ENCODE results near the gene REPS2. TPM values are rescaled to one million over a fixed set of nuclear protein-coding genes. Genes with fewer than 3 reads are reported as not detected.

Gene REPS2
- total RNA-seq, 2 donors from 2014 or later: 0.35 to 3.3 TPM

DNA sequence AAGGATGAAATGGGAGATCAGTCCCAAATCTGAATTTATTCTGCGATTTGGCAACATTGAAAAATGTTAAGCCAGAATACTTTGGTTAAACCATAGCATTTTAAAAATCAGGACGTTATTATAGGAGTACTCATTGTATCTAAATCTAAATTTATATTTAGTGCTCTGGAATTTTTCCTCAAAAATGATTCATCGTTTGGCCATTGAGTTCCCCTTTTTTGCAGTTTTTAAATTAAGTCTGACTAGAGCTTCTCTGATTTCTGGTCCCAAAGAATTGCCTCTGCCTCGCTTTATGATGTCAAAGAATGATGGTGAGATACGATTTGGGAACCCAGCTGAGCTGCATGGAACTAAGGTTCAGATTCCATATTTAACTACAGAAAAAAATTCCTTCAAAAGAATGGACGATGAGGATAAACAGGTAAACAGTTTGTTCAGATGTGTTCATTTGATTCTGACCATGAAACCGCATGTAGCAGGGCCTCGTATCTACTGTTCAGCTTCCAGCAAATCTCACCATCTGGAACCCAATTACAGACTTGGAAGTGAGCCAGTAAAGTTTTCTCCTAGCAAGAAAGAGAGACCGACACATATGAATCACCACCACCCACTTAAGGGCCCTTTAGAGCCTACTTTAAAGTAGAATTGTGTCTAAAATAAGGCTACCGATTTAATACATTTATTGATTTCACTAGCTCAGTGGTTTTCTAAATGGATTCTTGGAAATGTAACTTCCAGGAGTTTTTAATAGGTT, 75.6 kb downstream of the REPS2 start:
- H3K9me3 ChIP-seq (ENCODE audit: control insufficient read depth, low read length, poor library complexity, severe bottlenecking): no peaks in the 10 kb centered on the region
- no peak overlapping the region for H3K4me3 Mint-ChIP-seq
- ATAC-seq (no peak), DNase-seq (no peak)
- no peaks in the 10 kb centered on the region for H3K4me1 Mint-ChIP-seq
- no peaks in the 10 kb centered on the region for H3K27me3 Mint-ChIP-seq
- H3K36me3 Mint-ChIP-seq (ENCODE audit: low read depth): no peaks in the 10 kb centered on the region
- H3K27ac Mint-ChIP-seq: no peak overlapping the region

- ATAC-seq: no peak
- Mint-ChIP-seq H3K27me3 (no peaks in the 10 kb centered on the region), H3K4me1 (no peaks in the 10 kb centered on the region), H3K36me3 (ENCODE audit: low read depth) (no peaks in the 10 kb centered on the region), H3K27ac (no peak overlapping the region), H3K4me3 (no peak overlapping the region)
- no peaks in the 10 kb centered on the region for H3K9me3 ChIP-seq (ENCODE audit: control insufficient read depth, low read length, poor library complexity, severe bottlenecking)
- no peak for DNase-seq
Measured at GRCh38 chrX:17023661-17024060, 77.2 kb downstream of the REPS2 start.

GRCh38 chrX:17024886-17025285, 78.4 kb downstream of the REPS2 start:
- Mint-ChIP-seq H3K4me3 (no peak overlapping the region), H3K36me3 (ENCODE audit: low read depth) (no peaks in the 10 kb centered on the region), H3K27me3 (no peaks in the 10 kb centered on the region), H3K27ac (no peak overlapping the region), H3K4me1 (no peaks in the 10 kb centered on the region)
- no peak for ATAC-seq
- no peak for DNase-seq
- H3K9me3 ChIP-seq (ENCODE audit: control insufficient read depth, low read length, poor library complexity, severe bottlenecking): no peaks in the 10 kb centered on the region

GRCh38 chrX:17025621-17026302, 79.3 kb downstream of the REPS2 start:
- no peaks in the 10 kb centered on the region for H3K9me3 ChIP-seq (ENCODE audit: control insufficient read depth, low read length, poor library complexity, severe bottlenecking)
- H3K27me3 Mint-ChIP-seq: no peaks in the 10 kb centered on the region
- H3K36me3 Mint-ChIP-seq (ENCODE audit: low read depth): no peaks in the 10 kb centered on the region
- no peak overlapping the region for H3K27ac Mint-ChIP-seq
- no peak overlapping the region for H3K4me3 Mint-ChIP-seq
- DNase-seq: no peak
- no peaks in the 10 kb centered on the region for H3K4me1 Mint-ChIP-seq
- no peak for ATAC-seq

GRCh38 chrX:17027931-17028330, 81.5 kb downstream of the REPS2 start:
- no peaks in the 10 kb centered on the region for H3K4me1 Mint-ChIP-seq
- H3K27ac Mint-ChIP-seq: no peak overlapping the region
- H3K27me3 Mint-ChIP-seq: no peaks in the 10 kb centered on the region
- DNase-seq (no peak), ATAC-seq (no peak)
- no peaks in the 10 kb centered on the region for H3K9me3 ChIP-seq (ENCODE audit: control insufficient read depth, low read length, poor library complexity, severe bottlenecking)
- H3K36me3 Mint-ChIP-seq (ENCODE audit: low read depth): no peaks in the 10 kb centered on the region
- H3K4me3 Mint-ChIP-seq: no peak overlapping the region

DNA sequence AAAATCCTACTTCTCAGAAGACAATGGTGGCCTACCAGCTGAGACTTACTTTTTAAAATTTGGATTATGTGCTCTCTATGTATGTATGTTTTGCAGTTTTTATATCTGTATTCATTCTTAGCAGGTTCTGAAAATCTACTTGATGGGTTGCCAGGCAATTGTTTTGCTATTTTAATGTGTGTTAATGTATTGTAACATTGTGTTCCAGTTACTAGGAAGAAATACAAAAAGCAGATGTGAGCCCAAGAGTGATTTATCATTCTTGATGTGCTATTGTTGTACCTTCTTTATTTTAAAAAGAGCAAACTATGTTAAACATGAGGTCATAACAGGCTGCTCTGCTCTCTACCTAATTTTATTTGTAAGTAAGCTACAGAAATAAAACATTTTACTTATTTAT, 81.9 kb downstream of the REPS2 start:
- Mint-ChIP-seq H3K27me3 (no peaks in the 10 kb centered on the region), H3K27ac (no peak overlapping the region), H3K4me1 (no peaks in the 10 kb centered on the region), H3K4me3 (no peak overlapping the region), H3K36me3 (ENCODE audit: low read depth) (no peaks in the 10 kb centered on the region)
- no peak for ATAC-seq
- no peak for DNase-seq
- no peaks in the 10 kb centered on the region for H3K9me3 ChIP-seq (ENCODE audit: control insufficient read depth, low read length, poor library complexity, severe bottlenecking)

- DNase-seq (no peak), ATAC-seq (no peak)
- Mint-ChIP-seq H3K27me3 (no peaks in the 10 kb centered on the region), H3K4me1 (no peaks in the 10 kb centered on the region), H3K4me3 (no peak overlapping the region), H3K27ac (no peak overlapping the region), H3K36me3 (ENCODE audit: low read depth) (no peaks in the 10 kb centered on the region)
- H3K9me3 ChIP-seq (ENCODE audit: control insufficient read depth, low read length, poor library complexity, severe bottlenecking): no peaks in the 10 kb centered on the region
Measured at GRCh38 chrX:17030092-17030491, 83.6 kb downstream of the REPS2 start.

- no peaks in the 10 kb centered on the region for H3K9me3 ChIP-seq (ENCODE audit: control insufficient read depth, low read length, poor library complexity, severe bottlenecking)
- Mint-ChIP-seq H3K4me3 (no peak overlapping the region), H3K27ac (no peak overlapping the region), H3K4me1 (no peaks in the 10 kb centered on the region), H3K36me3 (ENCODE audit: low read depth) (no peaks in the 10 kb centered on the region), H3K27me3 (no peaks in the 10 kb centered on the region)
- DNase-seq: no peak
- ATAC-seq: no peak
Measured at GRCh38 chrX:17030580-17031270, 84.3 kb downstream of the REPS2 start.

DNA sequence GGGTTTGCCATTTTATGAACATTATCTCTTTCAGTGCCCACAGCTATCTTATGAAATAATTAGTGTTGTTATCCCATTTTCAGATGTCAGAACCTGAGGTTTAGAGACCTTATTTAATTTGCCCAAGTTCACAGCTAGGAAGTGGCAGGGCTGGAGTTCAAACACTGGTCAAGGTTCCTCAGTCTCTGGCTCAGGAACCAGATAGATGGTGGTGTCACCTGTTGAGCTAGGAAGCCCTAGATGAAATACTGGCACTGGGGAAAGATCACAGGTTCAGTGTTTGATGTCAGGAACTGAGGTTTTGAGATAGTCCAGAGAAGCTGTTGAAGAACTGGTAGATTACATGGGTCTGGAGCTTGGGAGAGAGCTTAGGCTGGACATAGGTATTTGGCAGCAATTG, 85.4 kb downstream of the REPS2 start:
- no peaks in the 10 kb centered on the region for H3K27me3 Mint-ChIP-seq
- H3K4me1 Mint-ChIP-seq: peaks cover 2% of the 10 kb centered on the region
- H3K4me3 Mint-ChIP-seq: no peak overlapping the region
- ATAC-seq (no peak), DNase-seq (no peak)
- H3K9me3 ChIP-seq (ENCODE audit: control insufficient read depth, low read length, poor library complexity, severe bottlenecking): no peaks in the 10 kb centered on the region
- H3K27ac Mint-ChIP-seq: no peak overlapping the region
- no peaks in the 10 kb centered on the region for H3K36me3 Mint-ChIP-seq (ENCODE audit: low read depth)

- H3K27ac Mint-ChIP-seq: no peak overlapping the region
- no peaks in the 10 kb centered on the region for H3K36me3 Mint-ChIP-seq (ENCODE audit: low read depth)
- ATAC-seq (no peak), DNase-seq (no peak)
- no peaks in the 10 kb centered on the region for H3K9me3 ChIP-seq (ENCODE audit: control insufficient read depth, low read length, poor library complexity, severe bottlenecking)
- H3K27me3 Mint-ChIP-seq: no peaks in the 10 kb centered on the region
- no peak overlapping the region for H3K4me3 Mint-ChIP-seq
- H3K4me1 Mint-ChIP-seq: peaks cover 2% of the 10 kb centered on the region
Measured at GRCh38 chrX:17032351-17032750, 85.9 kb downstream of the REPS2 start.

- no peak for DNase-seq
- Mint-ChIP-seq H3K27ac (no peak overlapping the region), H3K27me3 (no peaks in the 10 kb centered on the region)
Measured at GRCh38 chrX:17033225-17033624, 86.8 kb downstream of the REPS2 start.

GRCh38 chrX:17035111-17035510, 88.7 kb downstream of the REPS2 start:
- no peaks in the 10 kb centered on the region for H3K27me3 Mint-ChIP-seq
- ATAC-seq (no peak), DNase-seq (no peak)
- H3K9me3 ChIP-seq (ENCODE audit: control insufficient read depth, low read length, poor library complexity, severe bottlenecking): no peaks in the 10 kb centered on the region
- H3K27ac Mint-ChIP-seq: no peak overlapping the region
- no peaks in the 10 kb centered on the region for H3K36me3 Mint-ChIP-seq (ENCODE audit: low read depth)
- H3K4me3 Mint-ChIP-seq: no peak overlapping the region
- H3K4me1 Mint-ChIP-seq: peaks cover 2% of the 10 kb centered on the region

More at GRCh38 chrX:17033225-17033624, 86.8 kb downstream of the REPS2 start:
- H3K9me3 ChIP-seq (ENCODE audit: control insufficient read depth, low read length, poor library complexity, severe bottlenecking): no peaks in the 10 kb centered on the region
- no peak overlapping the region for H3K4me3 Mint-ChIP-seq
- H3K4me1 Mint-ChIP-seq: peaks cover 2% of the 10 kb centered on the region
- no peak for ATAC-seq
- H3K36me3 Mint-ChIP-seq (ENCODE audit: low read depth): no peaks in the 10 kb centered on the region

DNA sequence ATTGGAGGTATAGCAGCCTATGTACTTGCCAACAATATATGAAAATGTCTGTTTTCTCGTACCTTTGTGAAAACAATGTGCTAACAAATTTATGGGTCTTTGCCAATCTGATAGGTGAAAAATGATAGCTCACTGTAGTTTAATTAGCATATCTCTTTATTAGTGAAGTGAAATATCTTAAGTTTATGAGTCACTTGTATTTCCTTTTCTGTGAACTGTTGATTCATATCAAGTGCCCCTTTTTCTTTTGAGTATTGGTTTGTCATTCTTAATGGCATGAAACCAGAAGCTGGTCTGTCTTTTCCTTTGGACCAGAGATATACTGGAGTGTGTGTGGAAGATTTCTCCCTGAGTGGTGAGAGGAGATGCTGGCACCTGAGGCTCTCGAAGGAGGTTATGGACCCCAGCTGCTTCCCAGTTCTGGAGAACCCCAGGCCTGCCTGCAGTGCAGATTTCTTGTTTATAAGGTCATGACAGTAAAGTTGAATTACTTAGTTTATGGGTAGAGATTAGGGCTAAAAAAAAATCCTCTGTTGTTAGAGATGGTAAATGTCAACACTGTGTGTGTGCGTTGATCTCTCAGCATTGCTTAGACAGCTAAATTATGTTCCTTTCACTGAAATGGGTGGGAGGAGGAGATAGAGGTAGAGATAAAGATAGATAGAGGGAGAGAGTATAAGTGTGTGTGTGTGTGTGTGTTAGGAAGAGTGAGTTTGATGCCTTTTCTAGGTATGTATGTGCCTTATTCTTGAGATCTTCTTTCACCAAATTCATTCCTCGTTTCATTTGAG, 89.9 kb downstream of the REPS2 start:
- no peaks in the 10 kb centered on the region for H3K36me3 Mint-ChIP-seq (ENCODE audit: low read depth)
- H3K4me1 Mint-ChIP-seq: peaks cover 2% of the 10 kb centered on the region
- no peak for ATAC-seq
- no peak overlapping the region for H3K27ac Mint-ChIP-seq
- DNase-seq: no peak
- H3K9me3 ChIP-seq (ENCODE audit: control insufficient read depth, low read length, poor library complexity, severe bottlenecking): no peaks in the 10 kb centered on the region
- H3K27me3 Mint-ChIP-seq: no peaks in the 10 kb centered on the region
- H3K4me3 Mint-ChIP-seq: no peak overlapping the region
